GM21381 (cell line): ENCODE measurements around the gene SRRM3.
"Not testable (repeated sequence)": the region's sequence is repeated elsewhere in the genome, so short reads cannot be mapped to it uniquely, and the experiment has no call there.

ENCODE experiments used
- ATAC-seq: cut with Tn5 transposase; IDR thresholded peaks from one replicate; pipeline ENCODE4 v1.9.1; 2021; ENCODE audit warnings: mild to moderate bottlenecking, moderate library complexity; ENCODE audit not compliant: unreplicated experiment

SRRM3 gene

DNA sequence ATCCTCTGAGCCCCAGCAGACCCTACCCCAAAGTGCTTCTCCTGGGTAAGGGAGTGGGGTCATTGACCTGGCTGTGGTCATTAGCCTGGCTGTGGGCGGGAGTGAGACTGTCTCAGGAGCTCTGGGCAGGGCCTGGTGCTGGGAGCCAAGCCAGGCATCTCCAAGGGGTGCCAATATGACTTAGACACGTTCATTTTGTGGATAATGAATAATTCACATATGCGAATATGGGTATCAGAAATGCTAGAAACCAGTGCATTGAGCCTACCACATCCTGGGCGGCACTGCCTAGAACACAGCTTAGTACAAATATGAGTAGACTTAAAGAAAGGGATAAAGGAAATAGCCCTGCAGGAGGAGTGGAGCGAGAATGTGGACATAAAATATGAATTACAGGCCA is 14.4 kb upstream of the SRRM3 start:
- no peak for ATAC-seq

DNA sequence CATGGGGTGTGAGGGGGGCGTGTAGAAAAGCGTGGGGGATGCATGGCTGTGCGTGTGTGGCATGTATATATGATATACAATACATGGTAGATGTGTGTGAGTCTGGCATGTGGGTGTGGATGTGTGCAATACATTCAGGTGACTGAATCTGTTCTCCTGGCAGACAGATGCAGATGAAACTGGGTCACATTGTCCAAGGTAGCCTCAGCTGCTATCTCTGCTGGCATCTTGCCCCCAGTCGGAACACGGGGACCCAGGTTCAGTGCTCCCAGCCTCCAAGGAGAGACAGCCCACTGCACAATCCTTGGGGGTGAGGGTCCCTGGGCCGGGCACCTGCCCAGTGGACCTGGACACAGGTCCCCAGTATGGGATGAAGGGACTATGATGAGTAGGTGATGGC is 12.4 kb upstream of the SRRM3 start:
- no peak for ATAC-seq

- ATAC-seq = no peak
Observed at GRCh38 chr7:76191783-76192240, 9.9 kb upstream of the SRRM3 start.

- no peak for ATAC-seq
Observed at GRCh38 chr7:76193466-76193865, 8.2 kb upstream of the SRRM3 start.

GRCh38 chr7:76193883-76194282 is 7.8 kb upstream of the SRRM3 start:
- ATAC-seq = no peak

GRCh38 chr7:76196786-76197185 is 4.9 kb upstream of the SRRM3 start:
- ATAC-seq = no peak

DNA sequence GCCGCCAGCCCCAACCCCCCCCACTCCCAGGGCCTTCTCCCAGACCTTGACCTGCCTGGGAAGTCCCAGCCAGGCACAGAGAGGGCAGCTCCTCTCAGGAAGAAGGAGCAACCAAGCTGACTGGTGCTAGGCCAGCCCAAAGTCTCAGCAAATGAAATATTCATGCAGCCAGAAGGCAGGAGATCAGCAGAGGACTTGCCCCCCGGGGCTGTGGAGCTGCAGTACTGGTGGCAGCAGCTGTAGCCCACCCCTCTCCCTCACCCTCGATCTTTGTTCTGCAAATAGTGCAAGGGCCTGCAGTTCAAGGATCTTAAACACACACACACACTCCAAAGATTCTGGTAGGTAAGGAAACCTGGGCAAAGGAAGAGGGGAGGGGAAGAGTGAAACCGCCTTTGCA is 3.5 kb upstream of the SRRM3 start:
- ATAC-seq = no peak

DNA sequence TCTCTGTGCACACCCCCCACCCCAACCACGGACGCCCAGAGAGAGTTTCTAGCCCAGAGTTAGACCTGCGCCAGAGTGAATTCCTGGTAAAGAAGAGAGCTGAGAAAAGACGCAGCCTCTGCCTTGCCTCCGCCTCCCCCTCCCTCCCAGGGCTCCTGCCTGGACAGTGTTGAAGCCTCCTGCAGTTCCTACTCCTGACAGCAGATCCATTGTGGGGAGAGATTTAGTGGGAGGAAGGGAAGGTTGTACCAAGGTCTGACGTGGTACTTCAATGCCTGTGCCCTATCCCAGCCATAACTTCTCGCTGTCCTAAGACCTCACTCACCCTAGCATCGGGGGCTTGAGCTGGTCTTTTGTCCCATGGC is 952 bp downstream of the SRRM3 start:
- no peak for ATAC-seq

GRCh38 chr7:76204147-76204546 is 2.5 kb downstream of the SRRM3 start:
- no peak for ATAC-seq

DNA sequence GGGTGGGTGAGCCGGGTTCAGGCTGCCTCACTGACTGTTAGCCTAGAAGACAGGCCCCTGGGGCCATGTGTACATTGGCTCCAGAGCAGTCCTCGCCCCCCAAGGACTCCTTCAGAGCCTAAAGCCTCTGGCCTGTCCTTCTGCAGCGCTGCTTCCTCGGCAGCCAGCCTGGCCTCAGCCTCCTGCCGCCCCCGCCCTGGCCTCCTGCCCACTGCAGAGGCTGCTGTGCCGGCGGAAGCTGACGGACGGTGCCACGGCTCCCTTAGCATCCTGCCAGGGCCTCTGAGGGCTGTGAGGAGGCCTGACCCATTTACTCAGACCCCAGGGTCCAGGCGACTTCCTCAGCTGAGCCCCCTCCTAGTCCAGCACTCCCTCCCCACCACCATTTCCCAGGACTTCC is 4.9 kb downstream of the SRRM3 start:
- no peak for ATAC-seq

GRCh38 chr7:76209310-76209709 is 7.6 kb downstream of the SRRM3 start:
- no peak for ATAC-seq

DNA sequence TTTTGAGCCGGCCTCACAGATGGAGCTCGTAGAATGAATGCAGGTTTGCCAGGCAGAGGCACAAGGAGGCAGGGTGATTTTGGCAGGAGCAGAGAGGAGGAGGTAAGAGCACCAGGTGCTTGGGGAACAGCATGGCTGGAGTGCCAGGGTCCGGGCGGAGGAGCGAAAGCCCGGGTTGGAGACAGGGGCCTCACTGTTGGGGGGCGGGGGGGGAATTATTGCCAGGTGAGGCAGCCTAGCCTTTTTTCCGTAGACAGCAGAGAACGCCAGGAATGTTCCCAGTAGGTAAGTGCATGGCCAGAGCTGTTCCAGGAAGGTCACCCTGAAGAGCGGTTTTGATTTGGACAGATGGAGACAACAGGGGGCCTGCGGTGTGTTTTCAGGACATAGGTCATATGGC is 9.5 kb downstream of the SRRM3 start:
- no peak for ATAC-seq

- ATAC-seq = not testable (repeated sequence)
Observed at GRCh38 chr7:76215349-76215748, 13.7 kb downstream of the SRRM3 start.

DNA sequence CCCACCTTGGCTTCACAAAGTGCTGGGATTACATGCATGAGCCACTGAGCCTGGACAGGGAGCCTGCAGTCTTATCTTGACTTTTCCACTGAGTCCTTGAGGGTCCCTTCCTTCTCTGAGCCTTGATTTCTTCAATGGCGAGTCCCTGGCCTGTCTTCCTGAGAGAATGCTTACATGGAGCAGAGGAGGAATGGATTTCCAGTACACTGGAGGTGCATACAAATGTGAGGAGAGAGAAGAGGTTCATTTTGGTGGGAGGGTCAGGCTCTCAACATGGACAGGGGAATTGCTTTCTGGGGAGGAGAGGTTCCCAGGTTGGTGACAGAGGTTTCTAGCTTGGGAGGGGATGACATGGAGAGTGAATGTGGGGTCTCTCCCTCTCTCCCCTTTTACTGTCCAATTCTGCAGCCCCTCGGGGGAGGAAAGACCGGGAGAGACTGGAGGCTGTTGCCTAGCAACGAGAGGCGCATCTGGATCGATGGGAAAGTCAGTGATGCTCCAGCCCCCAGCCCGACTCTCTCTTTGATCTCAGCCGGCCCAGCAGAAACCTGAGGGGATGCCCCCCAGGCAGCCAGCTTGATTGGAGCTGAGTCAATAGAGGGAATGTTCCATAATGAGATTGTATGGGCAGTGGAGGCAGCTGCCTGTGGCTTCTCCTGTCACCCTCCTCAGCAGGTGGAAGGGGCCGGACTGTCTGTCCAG is 14.8 kb downstream of the SRRM3 start:
- no peak for ATAC-seq

GRCh38 chr7:76217942-76218566 is 16.4 kb downstream of the SRRM3 start:
- no peak for ATAC-seq

GRCh38 chr7:76220185-76221057 is 18.7 kb downstream of the SRRM3 start:
- no peak for ATAC-seq

- no peak for ATAC-seq
Observed at GRCh38 chr7:76222333-76222732, 20.6 kb downstream of the SRRM3 start.

DNA sequence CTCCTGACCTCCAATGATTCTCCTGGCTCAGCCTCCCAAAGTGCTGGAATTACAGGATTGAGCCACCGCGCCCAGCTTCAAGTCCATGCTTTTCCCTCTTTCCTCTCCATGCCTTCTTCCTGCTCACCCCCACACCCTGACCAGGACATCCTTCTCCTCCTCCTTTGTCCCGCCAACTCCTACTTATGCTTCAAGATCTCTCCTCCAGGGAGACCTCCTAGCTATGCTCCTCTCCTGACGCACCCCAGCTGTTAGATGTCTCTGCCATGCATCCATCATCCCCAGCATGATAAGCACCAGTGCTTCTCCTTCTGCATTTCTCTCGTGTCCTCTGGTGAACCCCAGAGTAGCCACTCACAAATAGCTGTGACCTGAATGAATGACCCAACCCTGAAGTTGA is 21.1 kb downstream of the SRRM3 start:
- no peak for ATAC-seq

GRCh38 chr7:76223286-76223972 is 21.7 kb downstream of the SRRM3 start:
- no peak for ATAC-seq

DNA sequence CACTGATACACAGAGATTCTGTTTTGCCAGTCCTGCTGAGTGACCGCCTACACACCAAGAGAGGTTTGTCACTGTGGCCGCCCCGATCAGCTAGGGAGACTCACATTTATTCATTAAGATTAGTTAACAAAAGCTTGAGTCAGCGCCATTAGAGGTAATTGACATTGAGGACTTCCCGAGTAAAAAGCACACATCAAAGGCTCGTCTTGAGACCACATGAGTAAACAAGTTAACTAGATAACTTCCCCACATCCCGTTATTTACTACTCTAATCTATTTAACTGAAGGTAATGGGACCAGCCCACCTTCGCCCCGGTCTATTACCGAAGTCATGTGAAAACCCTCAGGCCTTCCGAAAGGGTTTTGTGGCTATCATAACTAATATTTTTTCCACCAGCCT is 23.0 kb downstream of the SRRM3 start:
- ATAC-seq = no peak

- no peak for ATAC-seq
Observed at GRCh38 chr7:76225379-76225778, 23.7 kb downstream of the SRRM3 start.
